Vagina (tissue), 2 donors: ENCODE results near the gene RUNX2.

Experiments used
- CTCF ChIP-seq, 3 experiments: fragments of 450-650 bp in 2 of 3; fragments of 200-600 bp in 1 of 3; sonication (generic) in 1 of 3; IDR thresholded peaks; one replicate each; pipeline ENCODE4 v1.5.1; 2017 to 2019; ENCODE audit warnings: antibody characterized with exemption in 3 of 3, mild to moderate bottlenecking in 2 of 3, moderate library complexity in 2 of 3
- POLR2A ChIP-seq, 2 donors: fragments of 450-650 bp; IDR thresholded peaks; one replicate each; pipeline ENCODE4 v1.6.1; 2017; ENCODE audit warnings: antibody characterized with exemption in 2 of 2, mild to moderate bottlenecking in 2 of 2, moderate library complexity in 2 of 2
- POLR2AphosphoS5 ChIP-seq, 2 donors: sonication (generic); formaldehyde crosslinking; IDR thresholded peaks; one replicate each; pipeline ENCODE4 v1.9.0; 2017; ENCODE audit warnings: antibody characterized with exemption in 2 of 2, mild to moderate bottlenecking in 2 of 2, low read depth in 1 of 2; ENCODE audit not compliant: insufficient read depth in 1 of 2

GRCh38 chr6:45314146-45314545 lies 14.0 kb upstream of the RUNX2 start:
- no peak for TF ChIP-seq CTCF (IDR thresholded peaks at IDR 0.05)
- TF ChIP-seq POLR2AphosphoS5 (IDR thresholded peaks at IDR 0.05; ENCODE audit: insufficient read depth in 1 of 2, low read depth in 1 of 2) = no peak
- TF ChIP-seq POLR2A (IDR thresholded peaks at IDR 0.05) = no peak
